HG03571 (cell line): ENCODE results near the gene SERPINE1.
"Not testable (repeated sequence)": the region's sequence is repeated elsewhere in the genome, so short reads cannot be mapped to it uniquely, and the experiment has no call there.

ENCODE experiments used
- ATAC-seq: cut with Tn5 transposase; IDR thresholded peaks from one replicate; pipeline ENCODE4 v1.9.1; 2021; ENCODE audit not compliant: unreplicated experiment

SERPINE1 gene

DNA sequence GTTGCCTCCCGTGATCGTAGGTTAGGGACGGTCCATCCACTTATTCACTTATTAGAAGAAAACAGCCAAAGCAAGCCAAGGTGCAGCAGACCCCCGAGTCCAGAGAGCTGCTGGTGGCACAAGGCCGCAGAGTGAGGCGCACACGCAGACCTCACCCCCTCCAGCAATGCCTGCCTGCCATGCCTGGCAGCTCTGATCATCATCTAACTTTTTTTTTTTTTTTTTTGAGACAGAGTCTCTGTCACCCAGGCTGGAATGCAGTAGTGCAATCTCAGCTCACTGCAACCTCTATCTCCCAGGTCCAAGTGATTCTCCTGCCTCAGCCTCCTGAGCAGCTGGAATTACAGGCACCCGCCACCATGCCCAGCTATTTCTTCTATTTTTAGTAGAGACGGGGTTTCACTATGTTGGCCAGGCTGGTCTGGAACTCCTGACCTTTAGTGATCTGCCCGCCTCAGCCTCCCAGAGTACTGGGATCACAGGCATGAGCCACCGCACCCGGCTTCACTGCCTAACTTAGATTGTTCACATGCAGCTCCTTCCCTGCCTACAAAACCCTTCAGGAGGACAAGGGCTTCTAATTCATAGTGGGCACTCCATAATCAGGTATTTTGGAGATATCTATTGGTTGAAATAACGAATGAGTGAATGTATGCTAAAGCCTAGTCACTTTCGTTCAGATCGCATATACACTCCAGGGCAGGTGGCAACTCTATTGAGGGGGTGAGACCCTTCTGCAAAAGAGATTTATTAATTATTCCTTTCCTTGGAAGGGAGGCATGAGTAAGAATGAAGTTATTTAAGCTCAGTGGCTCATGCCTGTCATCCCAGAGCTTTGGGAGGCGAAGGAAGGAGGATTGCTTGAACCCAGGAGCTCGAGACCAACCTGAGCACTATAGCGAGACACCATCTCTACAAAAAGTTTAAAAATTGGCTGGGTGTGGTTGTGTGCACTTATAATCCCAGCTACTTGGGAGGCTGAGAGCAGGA lies 25.8 kb upstream of the SERPINE1 start:
- ATAC-seq, result no peak

DNA sequence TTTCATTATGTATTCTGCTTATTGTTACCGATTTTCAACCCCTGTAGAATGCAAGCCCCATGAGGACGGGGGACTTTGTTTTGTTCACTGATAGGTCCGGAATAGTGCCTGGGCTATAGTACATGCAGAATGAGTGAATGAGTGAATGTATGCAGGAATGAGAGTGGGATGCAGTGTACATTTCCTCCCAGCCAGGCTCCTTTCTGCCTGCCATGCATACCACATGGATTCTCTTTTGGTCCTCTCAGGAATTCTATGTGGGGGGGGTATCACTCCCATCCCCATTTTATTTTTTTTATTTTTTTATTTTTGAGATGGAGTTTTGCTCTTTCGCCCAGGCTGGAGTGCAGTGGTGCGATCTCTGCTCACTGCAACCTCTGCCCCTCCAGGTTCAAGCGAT lies 24.9 kb upstream of the SERPINE1 start:
- no peak for ATAC-seq

DNA sequence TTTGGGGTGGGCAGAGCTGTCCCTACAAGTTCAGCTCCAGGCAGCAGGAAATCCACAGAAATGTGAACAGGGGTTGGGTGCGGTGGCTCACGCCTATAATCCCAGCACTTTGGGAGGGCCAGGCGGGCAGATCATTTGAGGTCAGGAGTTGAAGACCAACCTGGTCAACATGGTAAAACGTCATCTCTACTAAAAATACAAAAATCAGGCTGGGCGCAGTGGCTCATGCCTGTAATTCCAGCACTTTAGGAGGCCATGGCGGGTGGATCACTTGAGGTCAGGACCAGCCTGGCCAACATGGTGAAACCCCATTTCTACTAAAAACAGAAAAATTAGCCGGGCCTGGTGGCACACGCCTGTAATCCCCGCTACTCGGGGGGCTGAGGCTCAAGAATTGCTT lies 23.2 kb upstream of the SERPINE1 start:
- ATAC-seq, result not testable (repeated sequence)

DNA sequence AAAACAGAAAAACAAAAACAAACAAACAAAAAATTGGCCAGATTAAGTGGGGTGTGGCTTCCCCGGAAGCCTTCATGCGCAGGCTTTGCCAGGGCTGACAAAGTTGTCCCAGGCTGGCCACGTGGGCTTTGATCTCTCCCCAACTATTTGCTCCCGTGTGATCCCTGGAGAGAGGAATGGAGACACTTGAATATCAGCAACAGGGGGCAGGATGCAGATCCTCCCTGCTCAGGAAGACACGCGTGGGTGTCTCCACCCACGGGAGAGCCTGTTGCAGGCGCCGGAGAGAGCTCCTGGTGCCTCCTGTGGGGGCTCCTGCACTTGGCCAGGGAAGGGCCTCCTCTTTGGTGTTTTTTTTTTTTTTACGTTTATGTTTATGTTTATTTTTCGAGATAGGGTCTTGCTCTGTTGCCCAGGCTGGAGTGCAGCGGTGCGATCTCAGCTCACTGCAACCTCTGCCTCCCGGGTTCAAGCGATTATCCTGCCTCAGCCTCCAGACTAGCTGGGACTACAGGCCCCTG lies 22.7 kb upstream of the SERPINE1 start:
- ATAC-seq, result no peak

DNA sequence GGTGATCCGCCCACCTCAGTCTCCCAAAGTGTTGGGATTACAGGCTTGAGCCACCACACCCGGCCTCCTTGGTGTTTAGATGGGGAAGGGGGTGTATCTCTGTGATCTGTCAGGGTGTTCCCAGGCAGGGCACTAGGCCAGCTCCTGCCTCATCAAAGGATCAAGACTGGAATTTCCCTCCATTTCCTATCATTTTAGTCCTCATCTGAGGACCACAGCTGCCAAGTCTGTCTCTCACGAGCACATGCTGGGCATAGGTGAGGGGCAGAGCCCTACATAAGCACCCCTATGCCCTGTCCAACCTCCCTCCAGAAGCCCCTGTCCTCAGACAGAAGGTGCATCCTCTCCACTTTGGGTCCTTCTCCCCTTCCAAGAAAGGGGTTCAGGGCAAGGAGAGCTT lies 22.1 kb upstream of the SERPINE1 start:
- ATAC-seq, result no peak

DNA sequence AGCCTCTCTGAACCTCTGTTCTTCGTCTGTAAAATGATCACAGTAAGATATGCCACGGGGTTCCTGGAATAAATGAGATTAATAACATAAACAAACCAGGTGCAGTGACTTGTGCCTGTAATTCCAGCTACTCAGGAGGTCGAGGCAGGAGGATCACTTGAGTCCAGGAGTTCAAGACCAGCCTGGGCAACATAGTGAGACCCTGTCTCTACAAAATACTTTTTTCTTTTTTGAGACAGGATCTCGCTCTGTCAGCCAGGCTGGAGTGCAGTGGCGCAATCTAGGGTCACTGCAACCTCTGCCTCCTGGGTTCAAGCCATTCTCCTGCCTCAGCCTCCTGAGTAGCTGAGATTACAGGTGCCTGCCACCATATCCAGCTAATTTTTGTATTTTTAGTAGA lies 21.7 kb upstream of the SERPINE1 start:
- not testable (repeated sequence) for ATAC-seq

DNA sequence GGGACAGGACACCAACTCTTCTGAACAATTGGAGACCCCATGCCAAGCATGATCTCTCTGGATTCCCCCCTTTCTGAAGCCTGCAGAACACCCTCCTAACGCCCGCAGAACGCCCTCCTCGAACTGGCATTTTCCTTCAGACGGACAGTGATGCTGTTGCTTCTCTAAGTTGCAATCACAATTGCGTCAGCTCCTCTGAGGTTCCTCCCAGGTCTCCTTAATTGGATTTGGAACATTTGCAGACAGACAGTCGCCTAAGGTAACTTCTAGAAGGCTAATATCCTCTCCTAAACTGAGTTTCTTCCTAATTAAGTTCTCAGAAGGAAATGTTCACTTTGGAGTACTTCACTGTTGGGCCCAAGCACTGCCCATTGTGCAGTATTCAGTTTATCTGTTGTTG lies 20.5 kb upstream of the SERPINE1 start:
- no peak for ATAC-seq

DNA sequence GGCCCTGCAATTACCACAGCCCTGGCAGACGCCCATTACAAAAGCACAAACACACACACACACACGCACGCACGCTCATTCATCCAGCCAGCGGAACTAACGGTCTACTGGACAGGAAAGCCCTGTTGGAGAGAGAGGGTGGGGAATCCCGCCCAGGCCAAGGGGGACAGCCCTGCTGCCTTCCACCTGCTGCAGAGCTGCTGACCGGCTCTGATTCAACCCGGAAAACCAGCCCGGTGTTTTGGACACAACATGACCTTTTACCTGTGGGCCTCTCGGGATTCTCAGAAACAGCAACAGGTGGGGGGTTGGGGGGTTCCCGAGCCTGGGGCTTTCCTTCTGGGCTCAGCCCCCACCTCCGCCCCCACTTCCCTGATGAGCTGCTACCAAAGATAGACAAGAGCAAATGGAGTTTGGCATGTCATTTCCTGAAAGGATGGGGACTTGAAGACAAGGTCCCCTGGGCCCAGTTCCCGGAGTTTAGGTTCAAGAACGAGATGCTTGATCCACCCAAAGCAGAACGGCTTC lies 18.5 kb upstream of the SERPINE1 start:
- no peak for ATAC-seq

DNA sequence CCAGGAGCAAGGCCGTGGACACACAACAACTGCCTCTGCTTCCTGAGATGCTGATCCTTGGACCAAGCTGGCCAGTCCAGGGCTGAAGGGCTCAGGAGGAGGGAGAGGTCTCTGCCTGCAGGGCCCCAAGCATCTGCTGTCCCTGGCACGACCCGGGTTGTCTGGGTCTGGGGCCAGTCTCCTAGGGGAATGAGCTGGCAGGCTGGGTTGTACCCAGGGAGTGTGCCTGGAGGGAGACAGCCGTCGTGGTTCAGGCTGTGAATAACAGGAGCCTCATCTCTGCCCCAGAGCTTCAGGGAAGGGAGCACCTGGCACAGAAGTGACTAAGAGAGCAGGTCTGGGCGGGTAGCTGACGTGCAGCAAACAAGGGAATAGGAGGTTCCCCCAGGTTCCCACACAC lies 17.9 kb upstream of the SERPINE1 start:
- ATAC-seq, result no peak

DNA sequence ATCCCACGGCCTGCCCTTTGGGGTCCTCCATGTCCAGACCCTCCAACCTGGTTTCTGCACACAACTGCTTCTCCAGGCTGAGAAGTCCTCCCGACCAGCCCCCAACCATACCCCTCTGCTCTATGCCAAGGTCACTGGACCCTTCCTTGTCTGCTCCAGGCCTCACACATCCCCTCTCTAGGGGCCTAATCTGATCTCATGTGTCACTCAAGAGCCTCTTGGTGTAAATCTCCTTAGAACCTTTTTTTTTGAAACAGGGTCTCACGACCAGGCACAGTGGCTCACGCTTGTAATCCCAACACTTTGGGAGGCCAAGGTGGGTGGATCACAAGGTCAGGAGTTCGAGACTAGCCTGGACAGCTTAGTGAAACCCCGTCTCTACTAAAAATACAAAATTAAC lies 17.5 kb upstream of the SERPINE1 start:
- ATAC-seq, result no peak

DNA sequence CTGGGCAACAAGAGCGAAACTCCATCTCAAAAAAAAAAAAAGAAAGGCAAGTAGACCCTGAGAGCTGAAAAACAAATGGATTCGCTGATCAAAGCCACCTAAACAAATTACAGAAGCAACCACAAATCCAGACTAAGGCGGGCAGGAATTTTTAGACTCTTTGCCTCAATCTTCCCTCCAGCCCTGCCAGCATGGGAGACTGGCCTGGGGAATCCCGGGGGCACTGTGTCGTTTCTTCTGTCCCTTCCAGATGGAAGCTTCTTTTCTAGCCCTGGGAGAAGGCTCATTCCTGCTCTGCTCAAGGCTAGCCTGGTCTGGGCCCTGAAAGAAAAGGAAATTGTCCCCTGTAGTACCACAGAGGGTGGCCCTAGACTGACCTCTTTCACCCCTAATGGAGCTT lies 15.6 kb upstream of the SERPINE1 start:
- ATAC-seq, result no peak

DNA sequence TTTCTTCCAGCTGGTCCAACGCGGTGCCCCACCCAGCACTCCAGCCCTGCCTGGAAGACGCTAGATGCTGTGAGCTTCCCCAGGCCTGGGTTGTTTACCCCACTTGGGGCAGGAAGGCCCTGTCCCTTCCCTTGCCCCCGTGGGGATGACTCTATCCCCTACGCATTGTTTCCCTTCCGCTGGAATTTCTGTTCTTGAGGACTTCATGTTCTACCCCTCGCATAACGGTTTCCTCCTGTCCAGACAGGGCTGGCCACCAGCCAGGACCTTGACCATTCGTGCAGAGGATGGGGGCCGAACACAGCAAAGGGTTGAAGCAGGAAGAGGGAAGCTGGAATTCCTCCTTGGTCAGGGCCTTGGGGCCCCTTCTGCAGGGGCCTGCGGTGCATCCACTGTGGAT lies 14.7 kb upstream of the SERPINE1 start:
- no peak for ATAC-seq

DNA sequence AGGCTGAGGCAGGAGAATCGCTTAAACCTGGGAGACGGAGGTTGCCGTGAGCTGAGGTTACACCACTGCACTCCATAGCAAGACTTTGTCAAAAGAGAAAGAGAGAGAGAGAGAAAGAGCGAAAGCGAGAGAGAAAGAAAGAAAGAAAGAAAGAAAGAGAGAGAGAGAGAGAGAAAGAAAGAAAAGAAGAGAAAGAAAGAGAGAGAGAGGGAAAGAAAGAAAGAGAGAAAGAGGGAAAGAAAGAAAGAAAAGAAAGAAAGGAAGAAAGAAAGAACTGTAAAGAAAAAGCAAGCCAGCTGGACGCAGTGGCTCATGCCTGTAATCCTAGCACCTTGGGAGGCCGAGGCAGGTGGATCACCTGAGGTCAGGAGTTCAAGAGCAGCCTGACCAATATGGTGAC lies 13.8 kb upstream of the SERPINE1 start:
- ATAC-seq, result not testable (repeated sequence)

DNA sequence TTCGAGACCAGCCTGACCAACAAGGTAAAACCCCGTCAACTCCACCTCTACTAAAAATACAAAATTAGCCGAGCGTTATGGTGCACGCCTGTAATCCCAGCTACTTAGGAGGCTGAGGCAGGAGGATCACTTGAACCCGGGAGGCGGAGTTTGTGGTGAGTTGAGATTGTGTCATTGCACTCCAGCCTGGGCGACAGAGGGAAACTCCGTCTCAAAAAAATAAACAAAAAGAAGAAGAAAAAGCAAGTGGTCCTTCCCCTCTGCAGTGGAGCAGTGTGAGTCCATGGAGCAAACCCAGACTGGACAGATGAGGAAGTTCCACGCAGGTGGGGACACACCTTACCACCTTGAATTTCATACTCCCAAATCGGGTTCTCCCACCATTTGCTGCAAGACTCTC lies 13.1 kb upstream of the SERPINE1 start:
- ATAC-seq, result no peak

DNA sequence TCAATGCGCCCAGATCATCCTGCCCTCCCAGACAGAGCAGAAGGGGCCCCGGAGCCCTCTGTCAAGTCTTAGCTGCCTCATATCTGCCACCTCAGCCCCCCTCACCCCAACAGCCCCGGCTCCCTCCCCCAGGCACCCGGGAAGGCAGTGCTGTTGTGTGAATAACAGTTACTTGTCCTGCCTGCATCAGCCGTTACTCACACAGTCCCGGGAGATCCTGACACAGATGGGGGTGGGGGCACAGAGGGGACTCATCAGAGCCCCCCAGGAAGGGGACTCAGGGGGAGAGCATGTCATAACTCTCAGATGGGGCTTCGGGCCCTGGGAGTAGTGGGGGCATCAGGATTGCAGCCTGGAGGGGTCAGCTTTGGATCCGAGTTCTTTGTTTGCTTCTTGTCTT lies 12.4 kb upstream of the SERPINE1 start:
- no peak for ATAC-seq

DNA sequence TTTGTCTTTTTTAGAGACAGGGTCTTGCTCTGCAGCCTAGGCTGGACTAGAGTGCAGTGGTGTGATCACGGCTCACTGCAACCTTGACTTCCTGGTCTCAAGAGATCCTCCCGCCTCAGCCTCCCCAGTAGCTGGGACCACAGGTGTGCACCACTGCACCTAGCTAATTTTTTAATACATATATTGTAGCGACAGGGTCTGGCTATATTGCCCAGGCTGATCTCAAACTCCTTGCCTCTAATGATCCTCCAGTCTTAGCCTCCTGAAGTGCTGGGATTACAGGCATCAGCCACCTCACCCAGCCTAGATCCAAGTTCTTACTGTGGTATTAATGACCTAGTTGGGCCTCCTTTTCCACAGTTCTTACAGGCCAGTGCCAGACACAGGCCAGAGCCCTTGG lies 11.7 kb upstream of the SERPINE1 start:
- ATAC-seq, result no peak

DNA sequence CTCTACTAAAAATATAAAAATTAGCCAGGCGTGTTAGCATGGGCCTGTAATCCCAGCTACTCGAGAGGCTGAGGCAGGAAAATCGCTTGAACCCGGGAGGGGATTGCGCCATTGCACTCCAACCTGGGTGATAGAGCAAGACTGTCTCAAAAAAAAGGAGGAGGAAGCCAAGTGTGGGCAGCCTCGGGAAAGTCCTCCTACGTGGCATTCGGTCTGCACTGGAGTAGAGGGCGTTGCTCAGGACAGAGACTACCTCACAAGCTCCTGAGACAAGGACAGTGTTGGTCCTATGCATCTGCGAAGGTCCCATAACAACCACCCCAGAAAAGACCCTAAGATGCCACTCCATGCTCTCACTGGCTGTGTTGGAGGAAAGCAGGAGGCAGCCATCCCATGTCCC lies 10.0 kb upstream of the SERPINE1 start:
- ATAC-seq, result no peak

DNA sequence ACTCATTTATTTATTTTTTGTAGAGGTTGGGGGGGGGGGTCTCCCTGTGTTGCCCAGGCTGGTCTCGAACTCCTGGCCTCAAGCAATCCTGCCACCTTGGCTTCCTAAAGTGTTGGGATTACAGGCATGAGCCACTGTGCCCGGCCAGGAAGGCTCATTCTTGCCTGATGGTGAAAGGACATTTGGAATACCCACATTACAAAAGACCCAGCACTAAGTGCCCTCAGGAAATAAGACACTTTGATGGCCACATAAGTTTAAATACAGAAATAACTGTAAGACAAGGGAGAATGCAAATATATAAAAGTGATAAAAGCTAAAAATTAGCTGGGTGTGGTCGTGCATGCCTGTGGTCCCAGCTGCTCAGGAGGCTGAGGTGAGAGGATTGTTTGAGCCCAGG lies 8.0 kb upstream of the SERPINE1 start:
- ATAC-seq, result no peak

DNA sequence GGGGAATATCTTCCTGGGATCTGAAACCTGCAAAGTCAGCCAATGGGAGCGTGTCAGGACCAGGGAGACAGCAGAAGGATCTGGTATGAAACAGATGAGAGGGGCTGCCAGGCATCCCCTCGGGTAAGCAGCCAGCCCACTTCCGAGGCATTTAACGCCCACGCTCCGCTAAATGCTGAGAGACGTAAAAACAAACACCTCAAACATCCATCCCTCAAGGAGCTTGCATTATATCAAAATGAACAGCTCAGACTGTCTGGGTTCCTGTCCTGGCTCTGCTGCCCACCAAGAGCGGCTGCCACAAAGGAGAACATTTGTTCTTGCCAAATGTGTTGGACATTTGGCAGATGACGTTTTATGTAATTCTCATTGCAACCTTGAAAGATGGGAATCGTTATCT lies 7.0 kb upstream of the SERPINE1 start:
- ATAC-seq, result no peak

DNA sequence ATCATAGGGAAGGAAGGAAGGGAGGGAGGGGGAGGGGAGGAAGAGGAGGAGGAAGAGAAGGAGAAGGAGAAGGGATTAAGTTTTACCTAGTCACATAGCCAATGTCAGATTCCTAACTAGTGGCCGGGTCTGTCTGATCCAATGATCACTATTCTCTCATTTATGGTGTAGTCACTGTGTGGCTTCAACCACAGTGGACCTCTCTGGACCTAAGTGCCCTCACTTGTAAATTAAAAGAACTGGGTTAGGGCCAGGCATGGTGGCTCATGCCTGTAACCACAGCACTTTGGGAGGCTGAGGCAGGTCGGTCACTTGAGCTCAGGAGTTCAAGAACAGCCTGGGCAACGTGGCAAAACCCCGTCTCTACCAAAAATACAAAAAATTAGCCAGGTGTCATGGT lies 6.6 kb upstream of the SERPINE1 start:
- no peak for ATAC-seq

DNA sequence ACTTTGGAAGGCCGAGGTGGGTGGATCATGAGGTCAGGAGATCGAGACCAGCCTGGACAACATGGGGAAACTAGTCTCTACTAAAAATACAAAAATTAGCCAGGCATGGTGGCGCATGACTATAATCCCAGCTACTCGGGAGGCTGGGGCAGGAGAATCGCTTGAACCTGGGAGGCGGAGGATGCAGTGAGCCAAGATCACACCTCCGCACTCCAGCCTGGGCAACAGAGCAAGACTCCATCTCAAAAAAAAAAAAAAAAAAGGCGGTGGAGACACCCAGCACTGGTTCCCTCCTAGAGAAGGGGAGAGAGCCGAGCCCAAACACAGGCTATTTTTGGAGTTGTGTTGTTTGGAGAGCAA lies 5.3 kb upstream of the SERPINE1 start:
- ATAC-seq, result not testable (repeated sequence)
